ENCODE measurements around the gene RAB30.

- TF ChIP-seq CTCF (IDR thresholded peaks at IDR 0.05) (no peak), POLR2A (IDR thresholded peaks at IDR 0.05) (no peak)
Observed at GRCh38 chr11:83027794-83028193, 43.9 kb downstream of the RAB30 start.
